K562 (cell line): ENCODE measurements around the gene COL4A2. TPM values are rescaled to one million over a fixed set of nuclear protein-coding genes. Genes with fewer than 3 reads are reported as not detected.

Experiments
- ATAC-seq: fragments of 200-7000 bp; cut with Tn5 transposase; 3 replicates; pipeline ENCODE4 v1.9.1; 2020; ENCODE audit warnings: moderate library complexity
- BruUV-seq: library from RNA; stranded (reverse); fragments of 400-500 nt; replicated peaks from 2 replicates; lab custom pipeline; 2021; lab: Mats Ljungman, UMichigan
- CTCF ChIA-PET: fragments of 300-600 bp; formaldehyde crosslinking; extraction: SDS; loops from one replicate; lab custom pipeline; 2021; ENCODE audit warnings: low intra/inter-chr PET ratio; lab: Yijun Ruan, JAX
- POLR2A ChIA-PET: fragments of 300-600, 350-650 bp; sonication (Branson Sonifier 250); formaldehyde crosslinking; extraction: SDS; loops from one replicate; lab custom pipeline; 2021; ENCODE audit warnings: antibody characterized with exemption, inconsistent platforms; lab: Yijun Ruan, JAX
- DNase-seq, 4 experiments: peaks; one replicate each; pipeline versions ENCODE4 v3.0.0 to v3.0.0-alpha.2; 2011 to 2018; ENCODE audit warnings: low spot score in 3 of 4, mixed read lengths in 3 of 4; ENCODE audit errors: extremely low read depth in 1 of 4
- FAIRE-seq: peaks from 2 replicates; lab custom pipeline; 2011; peaks lifted over from hg19 to GRCh38; lab: Jason Lieb, UNC
- H2AFZ ChIP-seq: 2 replicates; pipeline ENCODE4 v1.6.0; 2011; ENCODE audit warnings: low read depth, low read length, control low read depth, inconsistent platforms
- H3K27ac ChIP-seq: fragments of 200-600 bp; 3 replicates; pipeline ENCODE4 v1.8.0; 2011; ENCODE audit warnings: low read depth, mild to moderate bottlenecking, control low read depth, inconsistent platforms, low read length, moderate library complexity, mixed read lengths; ENCODE audit errors: extremely low read depth
- H3K27me3 ChIP-seq, 2 experiments: fragments of 300-600 bp in 1 of 2; 2 replicates in 1 of 2; 3 replicates in 1 of 2; pipeline versions ENCODE4 v1.6.0 to v1.8.0; 2011; ENCODE audit warnings: inconsistent platforms in 2 of 2, low read length in 2 of 2, mild to moderate bottlenecking in 1 of 2, mixed read lengths in 1 of 2, moderate library complexity in 1 of 2; ENCODE audit not compliant: control insufficient read depth in 2 of 2, insufficient read depth in 2 of 2
- H3K36me3 ChIP-seq: fragments of 300-600 bp; 3 replicates; pipeline ENCODE4 v1.8.0; 2011; ENCODE audit warnings: mild to moderate bottlenecking, low read length, inconsistent platforms; ENCODE audit not compliant: control insufficient read depth, insufficient read depth
- H3K4me1 ChIP-seq, 2 experiments: fragments of 200-600 bp in 1 of 2; replicated peaks in 1 of 2; 2 replicates in 1 of 2; 3 replicates in 1 of 2; pipeline versions ENCODE4 v1.5.1 to v1.8.0; 2011; ENCODE audit warnings: inconsistent platforms in 2 of 2, low read length in 2 of 2, mild to moderate bottlenecking in 1 of 2, mixed read lengths in 1 of 2, moderate library complexity in 1 of 2; ENCODE audit not compliant: control insufficient read depth in 2 of 2, insufficient read depth in 2 of 2
- H3K4me2 ChIP-seq: 2 replicates; pipeline ENCODE4 v1.6.1; 2011; ENCODE audit warnings: low read length, control low read depth, inconsistent platforms, mixed read lengths; ENCODE audit not compliant: insufficient read depth
- H3K4me3 ChIP-seq: fragments of 200-600 bp; sonication (generic), shearing (Covaris generic); 2 replicates; pipeline ENCODE4 v1.5.1; 2016; ENCODE audit warnings: control low read depth, inconsistent platforms
- H3K79me2 ChIP-seq: fragments of 200-600 bp; 3 replicates; pipeline ENCODE4 v1.8.0; 2011; ENCODE audit warnings: low read length, inconsistent platforms; ENCODE audit not compliant: control insufficient read depth, insufficient read depth
- H3K9ac ChIP-seq, 2 experiments: 2 replicates each; pipeline versions ENCODE4 v1.6.0 to v1.6.1; 2011; ENCODE audit warnings: low read depth in 2 of 2, low read length in 2 of 2, control low read depth in 1 of 2, inconsistent platforms in 1 of 2, mild to moderate bottlenecking in 1 of 2, mixed read lengths in 1 of 2; ENCODE audit not compliant: insufficient read depth in 1 of 2
- H3K9me1 ChIP-seq: one replicate; pipeline ENCODE4 v1.6.0; 2011; ENCODE audit warnings: inconsistent platforms, mild to moderate bottlenecking, low read length, moderate library complexity; ENCODE audit not compliant: control insufficient read depth, insufficient read depth
- H3K9me3 ChIP-seq: replicated peaks from 2 replicates; pipeline ENCODE4 v1.5.1; 2011; ENCODE audit warnings: low read depth, low read length, inconsistent platforms; ENCODE audit not compliant: control insufficient read depth, insufficient read depth
- H4K20me1 ChIP-seq: replicated peaks from 2 replicates; pipeline ENCODE4 v1.6.1; 2011; ENCODE audit warnings: low read length, inconsistent platforms, mixed read lengths; ENCODE audit not compliant: control insufficient read depth, insufficient read depth
- EGR1 ChIP-seq: fragments of 450-650 bp; conservative IDR thresholded peaks from 2 replicates; pipeline ENCODE4 v1.6.1; 2017; ENCODE audit warnings: mild to moderate bottlenecking
- HOXB6 ChIP-seq: fragments of 250-450 bp; sonication (Bioruptor Pico); IDR thresholded peaks from 2 replicates; pipeline ENCODE4 v1.5.1; 2022; ENCODE audit warnings: mild to moderate bottlenecking, borderline replicate concordance
- WGBS: fragments of 100-300 bp; shearing (Covaris generic); methylation state at CpG from one replicate; pipeline ENCODE4 v1.1.6; 2016; ENCODE audit warnings: low coverage, mixed read lengths; ENCODE audit not compliant: insufficient coverage; ENCODE audit errors: missing lambda C conversion rate; 5-methylcytosine and 5-hydroxymethylcytosine counted together
- in situ Hi-C: fragments of 300-500 bp; cut with MboI; formaldehyde crosslinking; loops from 4 replicates; pipeline ENCODE4 v1.15.0; 2018; ENCODE audit warnings: inconsistent platforms, mixed read lengths
- intact Hi-C: fragments of 100-400 bp; cut with micrococcal nuclease; formaldehyde crosslinking; loops from 2 replicates; pipeline ENCODE4 v1.14.2; 2022
- polyA plus RNA-seq, 8 experiments: library from polyadenylated mRNA; depleted of rRNA in 4 of 8; stranded (reverse) in 5 of 8; unstranded in 3 of 8; fragments of >200 nt; fragmentation: Nextera tagmentation in 2 of 8; fragmentation: Illumina TruSeq in 1 of 8; extraction: Ambion mirVana in 2 of 8; extraction: Trizol in 1 of 8; gene quantifications; 2 replicates each; pipeline versions ENCODE4 v1.2.1 to v1.2.3, GENCODE V29; 2011 to 2014; ENCODE audit warnings: inconsistent platforms in 1 of 8, missing spikeins in 1 of 8
- total RNA-seq, 7 experiments: library from RNA; depleted of rRNA in 6 of 7; stranded (reverse); fragments of >200 nt in 6 of 7; fragmentation: Illumina TruSeq in 2 of 7; extraction: Trizol in 2 of 7; gene quantifications; 2 replicates each; pipeline versions ENCODE4 v1.2.1 to v1.2.3, GENCODE V29; 2011 to 2021; ENCODE audit warnings: low replicate concordance in 1 of 7
- TF ChIP-seq, protein P1 (sequence below), 2 experiments: fragments of 450-650 bp; formaldehyde crosslinking in 1 of 2; IDR thresholded peaks; 2 replicates each; pipeline versions ENCODE4 v1.4.0 to v1.6.1; 2014 to 2020; ENCODE audit warnings: mild to moderate bottlenecking in 2 of 2, borderline replicate concordance in 1 of 2, low read depth in 1 of 2
- TF ChIP-seq, protein P2 (sequence below): conservative IDR thresholded peaks from 2 replicates; pipeline ENCODE4 v1.6.1; 2011; ENCODE audit warnings: low read depth, mild to moderate bottlenecking, low read length; ENCODE audit not compliant: control insufficient read depth

COL4A2 gene
- total and polyA plus RNA-seq, 9 of the 15 experiments (the other 6 are each of a cell fraction or from before 2014, with no cell fraction given), result 0.13 to 15.2 (median 8.1) TPM

DNA sequence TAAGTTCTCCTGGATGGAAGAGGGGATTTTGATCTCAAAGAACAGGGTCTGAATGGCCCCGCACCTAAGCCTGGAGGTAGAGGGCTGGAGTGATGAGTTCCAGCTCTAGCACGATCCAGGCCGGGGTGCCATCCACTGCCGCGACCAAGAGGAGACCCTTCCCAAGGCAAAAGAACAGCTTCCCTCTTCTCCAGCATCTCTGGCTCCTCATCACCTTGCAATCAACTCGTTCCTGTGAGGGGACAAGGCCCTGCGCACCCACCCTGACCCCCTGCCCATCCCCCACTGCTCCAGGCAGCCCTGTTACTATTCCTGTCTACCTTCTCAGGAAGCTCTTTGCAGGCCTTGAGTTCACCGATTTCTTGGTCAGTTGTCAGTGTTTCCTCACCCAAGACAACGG is 17.9 kb upstream of the COL4A2 start:
- Histone ChIP-seq H3K4me1 (no peaks in the 10 kb centered on the region), H4K20me1 (no peaks in the 10 kb centered on the region), H3K9ac (no peak overlapping the region), H3K9me3 (no peaks in the 10 kb centered on the region), H2AFZ (no peak overlapping the region), H3K27me3 (peaks cover 0 to 11% of the 10 kb centered on the region in 2 experiments; a peak in 3 of 5 replicates), H3K9me1 (no peaks in the 10 kb centered on the region), H3K36me3 (no peaks in the 10 kb centered on the region), H3K27ac (no peak overlapping the region), H3K79me2 (no peaks in the 10 kb centered on the region), H3K4me2 (no peak overlapping the region), H3K4me3 (no peak overlapping the region)
- ChIA-PET POLR2A (interaction anchor here (0.7 to 1.2 kb wide), 2 partner anchors 42 to 58 kb away, joined by 3 read pairs; no protein-coding TSS in a partner anchor), CTCF (no interaction called here)
- ATAC-seq, result no peak
- FAIRE-seq, result no peak
- in situ Hi-C loops (no loop called here), intact Hi-C loops (no loop called here)
- BruUV-seq, result no TSS peak
- TF ChIP-seq, protein P1, sequence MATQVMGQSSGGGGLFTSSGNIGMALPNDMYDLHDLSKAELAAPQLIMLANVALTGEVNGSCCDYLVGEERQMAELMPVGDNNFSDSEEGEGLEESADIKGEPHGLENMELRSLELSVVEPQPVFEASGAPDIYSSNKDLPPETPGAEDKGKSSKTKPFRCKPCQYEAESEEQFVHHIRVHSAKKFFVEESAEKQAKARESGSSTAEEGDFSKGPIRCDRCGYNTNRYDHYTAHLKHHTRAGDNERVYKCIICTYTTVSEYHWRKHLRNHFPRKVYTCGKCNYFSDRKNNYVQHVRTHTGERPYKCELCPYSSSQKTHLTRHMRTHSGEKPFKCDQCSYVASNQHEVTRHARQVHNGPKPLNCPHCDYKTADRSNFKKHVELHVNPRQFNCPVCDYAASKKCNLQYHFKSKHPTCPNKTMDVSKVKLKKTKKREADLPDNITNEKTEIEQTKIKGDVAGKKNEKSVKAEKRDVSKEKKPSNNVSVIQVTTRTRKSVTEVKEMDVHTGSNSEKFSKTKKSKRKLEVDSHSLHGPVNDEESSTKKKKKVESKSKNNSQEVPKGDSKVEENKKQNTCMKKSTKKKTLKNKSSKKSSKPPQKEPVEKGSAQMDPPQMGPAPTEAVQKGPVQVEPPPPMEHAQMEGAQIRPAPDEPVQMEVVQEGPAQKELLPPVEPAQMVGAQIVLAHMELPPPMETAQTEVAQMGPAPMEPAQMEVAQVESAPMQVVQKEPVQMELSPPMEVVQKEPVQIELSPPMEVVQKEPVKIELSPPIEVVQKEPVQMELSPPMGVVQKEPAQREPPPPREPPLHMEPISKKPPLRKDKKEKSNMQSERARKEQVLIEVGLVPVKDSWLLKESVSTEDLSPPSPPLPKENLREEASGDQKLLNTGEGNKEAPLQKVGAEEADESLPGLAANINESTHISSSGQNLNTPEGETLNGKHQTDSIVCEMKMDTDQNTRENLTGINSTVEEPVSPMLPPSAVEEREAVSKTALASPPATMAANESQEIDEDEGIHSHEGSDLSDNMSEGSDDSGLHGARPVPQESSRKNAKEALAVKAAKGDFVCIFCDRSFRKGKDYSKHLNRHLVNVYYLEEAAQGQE (IDR thresholded peaks at IDR 0.05; ENCODE audit: borderline replicate concordance), result no peak
- TF ChIP-seq, protein P1 (CRISPR knock-in tag; IDR thresholded peaks at IDR 0.05; ENCODE audit: low read depth), result no peak
- TF ChIP-seq EGR1 (no peak), HOXB6 (CRISPR knock-in tag) (no peak)
- TF ChIP-seq, protein P2, sequence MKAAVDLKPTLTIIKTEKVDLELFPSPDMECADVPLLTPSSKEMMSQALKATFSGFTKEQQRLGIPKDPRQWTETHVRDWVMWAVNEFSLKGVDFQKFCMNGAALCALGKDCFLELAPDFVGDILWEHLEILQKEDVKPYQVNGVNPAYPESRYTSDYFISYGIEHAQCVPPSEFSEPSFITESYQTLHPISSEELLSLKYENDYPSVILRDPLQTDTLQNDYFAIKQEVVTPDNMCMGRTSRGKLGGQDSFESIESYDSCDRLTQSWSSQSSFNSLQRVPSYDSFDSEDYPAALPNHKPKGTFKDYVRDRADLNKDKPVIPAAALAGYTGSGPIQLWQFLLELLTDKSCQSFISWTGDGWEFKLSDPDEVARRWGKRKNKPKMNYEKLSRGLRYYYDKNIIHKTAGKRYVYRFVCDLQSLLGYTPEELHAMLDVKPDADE, result no peak
- DNase-seq, result no peak
- WGBS, result 3% methylated on average over 6 of the region's 9 CpGs
